ENCODE results near the gene WWOX. TPM values are rescaled to one million over a fixed set of nuclear protein-coding genes. Genes with fewer than 3 reads are reported as not detected.

Gene WWOX
- total RNA-seq, 4 donors from 2014 or later: 12.9 to 53.5 (median 25.6) TPM

- H3K9me3 ChIP-seq: no peaks in the 10 kb centered on the region
- H3K36me3 ChIP-seq: no peaks in the 10 kb centered on the region
- TF ChIP-seq POLR2A (IDR thresholded peaks at IDR 0.05) (no peak), CTCF (IDR thresholded peaks at IDR 0.05) (no peak), POLR2AphosphoS5 (IDR thresholded peaks at IDR 0.05) (no peak), EP300 (IDR thresholded peaks at IDR 0.05) (no peak)
- no peaks in the 10 kb centered on the region for H3K4me1 ChIP-seq
- WGBS, 2 donors (ENCODE audit: low coverage in 1 of 2): 84 to 85% methylated on average over 5 of the region's 5 CpGs
- no peak for ATAC-seq
- no peaks in the 10 kb centered on the region for H3K27me3 ChIP-seq
- no peak overlapping the region for H3K27ac ChIP-seq
- no peak overlapping the region for H3K4me3 ChIP-seq
Measured at GRCh38 chr16:78452025-78452555, 352.6 kb downstream of the WWOX start.

- no peaks in the 10 kb centered on the region for H3K27me3 ChIP-seq
- H3K4me1 ChIP-seq: no peaks in the 10 kb centered on the region
- WGBS, 2 donors (ENCODE audit: low coverage in 1 of 2): 64 to 79% methylated on average over 4 of the region's 4 CpGs
- no peak overlapping the region for H3K27ac ChIP-seq
- no peak for TF ChIP-seq POLR2A (IDR thresholded peaks at IDR 0.05)
- TF ChIP-seq POLR2AphosphoS5 (IDR thresholded peaks at IDR 0.05): no peak
- no peak for TF ChIP-seq CTCF (IDR thresholded peaks at IDR 0.05)
- no peak for TF ChIP-seq EP300 (IDR thresholded peaks at IDR 0.05)
- no peak for ATAC-seq
- H3K4me3 ChIP-seq: no peak overlapping the region
- no peaks in the 10 kb centered on the region for H3K36me3 ChIP-seq
- no peaks in the 10 kb centered on the region for H3K9me3 ChIP-seq
Measured at GRCh38 chr16:78455861-78456260, 356.4 kb downstream of the WWOX start.

- H3K27ac ChIP-seq: no peak overlapping the region
- no peak for TF ChIP-seq EP300 (IDR thresholded peaks at IDR 0.05)
- TF ChIP-seq POLR2A (IDR thresholded peaks at IDR 0.05): no peak
- TF ChIP-seq POLR2AphosphoS5 (IDR thresholded peaks at IDR 0.05): no peak
- H3K4me3 ChIP-seq: no peak overlapping the region
- no peaks in the 10 kb centered on the region for H3K27me3 ChIP-seq
- H3K4me1 ChIP-seq: peaks cover 0 to 12% (median 0%) of the 10 kb centered on the region in 3 donors
- no peaks in the 10 kb centered on the region for H3K9me3 ChIP-seq
- no peak for ATAC-seq
- 94 to 100% methylated on average over 2 of the region's 2 CpGs for WGBS, 2 donors (ENCODE audit: low coverage in 1 of 2)
- H3K36me3 ChIP-seq: no peaks in the 10 kb centered on the region
Measured at GRCh38 chr16:78458588-78458987, 359.1 kb downstream of the WWOX start.

GRCh38 chr16:78460428-78460827, 361.0 kb downstream of the WWOX start:
- Histone ChIP-seq H3K4me1 (peaks cover 0 to 12% (median 0%) of the 10 kb centered on the region in 3 donors), H3K27me3 (no peaks in the 10 kb centered on the region), H3K27ac (no peak overlapping the region), H3K9me3 (no peaks in the 10 kb centered on the region), H3K36me3 (no peaks in the 10 kb centered on the region), H3K4me3 (no peak overlapping the region)
- TF ChIP-seq CTCF (IDR thresholded peaks at IDR 0.05) (no peak), POLR2A (IDR thresholded peaks at IDR 0.05) (no peak), POLR2AphosphoS5 (IDR thresholded peaks at IDR 0.05) (no peak), EP300 (IDR thresholded peaks at IDR 0.05) (no peak)
- 88 to 90% methylated on average over 4 of the region's 4 CpGs for WGBS, 2 donors (ENCODE audit: low coverage in 1 of 2)
- no peak for ATAC-seq

GRCh38 chr16:78461087-78461486, 361.6 kb downstream of the WWOX start:
- TF ChIP-seq EP300 (IDR thresholded peaks at IDR 0.05) (no peak), CTCF (IDR thresholded peaks at IDR 0.05) (no peak), POLR2AphosphoS5 (IDR thresholded peaks at IDR 0.05) (no peak), POLR2A (IDR thresholded peaks at IDR 0.05) (no peak)
- no peaks in the 10 kb centered on the region for H3K27me3 ChIP-seq
- no peak for ATAC-seq
- WGBS, 2 donors (ENCODE audit: low coverage in 1 of 2): 73 to 85% methylated on average over 2 to 3 of the region's 4 CpGs
- no peaks in the 10 kb centered on the region for H3K36me3 ChIP-seq
- H3K9me3 ChIP-seq: no peaks in the 10 kb centered on the region
- H3K27ac ChIP-seq: no peak overlapping the region
- peaks cover 0 to 12% (median 0%) of the 10 kb centered on the region in 3 donors for H3K4me1 ChIP-seq
- no peak overlapping the region for H3K4me3 ChIP-seq

Data from gastroesophageal sphincter (tissue), 4 donors.